HG03565 (cell line): Measurements from ENCODE around the gene TLR4.

Source experiments
- ATAC-seq: cut with Tn5 transposase; IDR thresholded peaks from one replicate; pipeline ENCODE4 v1.9.1; 2021; ENCODE audit warnings: mild to moderate bottlenecking, moderate library complexity; ENCODE audit not compliant: unreplicated experiment

The TLR4 gene

GRCh38 chr9:117709936-117710335 is 5.7 kb downstream of the TLR4 start:
- no peak for ATAC-seq

- no peak for ATAC-seq
Observed at GRCh38 chr9:117714282-117714681, 10.1 kb downstream of the TLR4 start.

DNA sequence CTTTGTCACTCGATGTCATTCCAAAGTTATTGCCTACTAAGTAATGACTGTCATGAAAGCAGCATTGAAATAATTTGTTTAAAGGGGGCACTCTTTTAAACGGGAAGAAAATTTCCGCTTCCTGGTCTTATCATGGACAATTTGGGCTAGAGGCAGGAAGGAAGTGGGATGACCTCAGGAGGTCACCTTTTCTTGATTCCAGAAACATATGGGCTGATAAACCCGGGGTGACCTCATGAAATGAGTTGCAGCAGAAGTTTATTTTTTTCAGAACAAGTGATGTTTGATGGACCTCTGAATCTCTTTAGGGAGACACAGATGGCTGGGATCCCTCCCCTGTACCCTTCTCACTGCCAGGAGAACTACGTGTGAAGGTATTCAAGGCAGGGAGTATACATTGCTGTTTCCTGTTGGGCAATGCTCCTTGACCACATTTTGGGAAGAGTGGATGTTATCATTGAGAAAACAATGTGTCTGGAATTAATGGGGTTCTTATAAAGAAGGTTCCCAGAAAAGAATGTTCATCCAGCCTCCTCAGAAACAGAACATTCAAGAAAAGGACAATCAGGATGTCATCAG is 11.3 kb downstream of the TLR4 start:
- no peak for ATAC-seq

DNA sequence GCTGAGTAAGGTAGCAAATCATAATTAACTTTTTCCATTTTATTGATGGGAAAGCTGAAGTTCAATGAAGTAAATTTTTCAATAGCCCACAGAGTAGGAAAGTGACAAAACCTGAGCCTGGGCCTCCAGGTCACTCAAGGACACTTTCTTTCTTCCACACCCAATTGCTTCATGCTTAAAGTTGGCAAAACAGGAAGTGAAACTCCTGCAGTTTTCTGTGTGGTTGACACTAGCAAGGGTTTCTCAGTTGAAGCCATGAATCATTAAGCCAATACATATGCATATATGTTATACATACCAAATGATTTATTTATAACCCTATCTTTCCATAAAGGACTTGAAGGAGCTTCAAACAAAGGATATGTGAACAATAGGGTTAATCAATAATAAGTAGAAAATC is 13.9 kb downstream of the TLR4 start:
- peak; percentile 100 for ATAC-seq

DNA sequence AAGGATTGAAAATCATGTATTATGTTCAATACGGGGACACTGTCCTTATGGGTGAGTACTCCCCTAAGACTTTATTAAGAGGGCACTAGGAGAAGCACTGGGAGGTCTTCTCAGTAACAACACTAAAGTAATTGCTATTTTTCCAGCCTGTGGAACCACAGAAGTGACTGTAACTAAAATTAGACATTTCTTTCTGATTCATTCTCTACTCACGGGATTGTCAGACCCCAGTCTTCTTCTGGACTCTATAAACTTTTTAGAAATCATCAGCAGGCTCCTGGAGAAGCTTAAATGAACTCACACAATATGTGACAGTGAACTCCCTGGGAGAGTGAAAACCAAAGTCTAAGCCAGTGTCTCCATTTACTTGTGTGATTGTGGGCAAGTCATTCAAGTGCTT is 14.5 kb downstream of the TLR4 start:
- no peak for ATAC-seq

DNA sequence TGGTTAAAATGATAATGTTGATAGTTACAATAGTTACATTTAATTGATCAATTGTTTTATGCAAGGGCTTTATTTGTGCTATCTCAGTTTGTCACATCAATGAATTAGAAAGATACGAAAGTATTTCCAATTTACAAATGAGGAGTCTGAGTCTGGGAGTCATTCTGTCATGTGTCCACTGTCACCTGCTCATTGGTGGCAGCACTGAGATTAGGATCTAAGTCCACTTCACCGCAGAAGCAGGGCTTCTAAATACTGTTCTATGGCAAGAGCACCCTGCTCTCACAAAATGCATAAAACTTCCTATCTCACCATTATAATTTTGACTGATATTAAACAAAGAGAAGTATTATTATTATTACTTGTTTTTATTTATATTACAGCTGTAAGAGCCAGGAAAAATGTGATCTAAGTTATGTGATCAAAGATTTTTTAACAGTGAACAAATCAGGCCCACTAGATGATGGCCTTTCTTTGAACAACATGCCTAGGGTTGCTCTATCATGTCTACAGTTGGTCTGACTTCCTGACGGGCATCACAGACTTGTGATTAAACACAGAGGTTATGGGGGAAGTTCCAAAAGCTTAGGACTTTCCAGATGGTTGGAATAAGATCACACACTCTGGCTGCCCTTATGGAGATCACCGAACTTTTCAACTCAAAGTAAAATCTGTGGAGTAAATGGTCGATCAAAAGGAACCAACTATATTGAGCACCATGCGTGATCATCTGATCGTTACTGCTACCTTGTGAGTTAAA is 15.1 kb downstream of the TLR4 start:
- ATAC-seq: no peak

DNA sequence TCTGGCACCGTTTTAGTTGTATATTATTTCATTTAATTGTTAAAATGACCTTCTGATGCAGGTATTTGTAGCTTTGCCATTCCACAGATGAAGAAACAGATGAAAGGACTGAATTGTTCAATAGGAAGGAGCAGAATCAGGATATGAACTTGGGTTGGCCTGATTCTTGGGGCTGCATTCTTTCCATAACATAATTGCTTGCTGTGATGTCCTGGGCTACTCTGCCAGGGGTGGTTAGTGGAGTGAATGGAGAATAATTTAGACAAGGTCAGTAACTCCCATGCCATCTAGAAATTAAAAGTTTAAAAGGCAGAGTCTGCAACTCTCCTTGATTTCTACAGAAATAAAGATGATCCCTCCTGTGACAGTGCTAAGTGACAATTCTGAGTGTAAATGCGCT is 15.9 kb downstream of the TLR4 start:
- no peak for ATAC-seq

- no peak for ATAC-seq
Observed at GRCh38 chr9:117720555-117720954, 16.4 kb downstream of the TLR4 start.

- no peak for ATAC-seq
Observed at GRCh38 chr9:117720987-117721386, 16.8 kb downstream of the TLR4 start.

- no peak for ATAC-seq
Observed at GRCh38 chr9:117722108-117722761, 18.0 kb downstream of the TLR4 start.

DNA sequence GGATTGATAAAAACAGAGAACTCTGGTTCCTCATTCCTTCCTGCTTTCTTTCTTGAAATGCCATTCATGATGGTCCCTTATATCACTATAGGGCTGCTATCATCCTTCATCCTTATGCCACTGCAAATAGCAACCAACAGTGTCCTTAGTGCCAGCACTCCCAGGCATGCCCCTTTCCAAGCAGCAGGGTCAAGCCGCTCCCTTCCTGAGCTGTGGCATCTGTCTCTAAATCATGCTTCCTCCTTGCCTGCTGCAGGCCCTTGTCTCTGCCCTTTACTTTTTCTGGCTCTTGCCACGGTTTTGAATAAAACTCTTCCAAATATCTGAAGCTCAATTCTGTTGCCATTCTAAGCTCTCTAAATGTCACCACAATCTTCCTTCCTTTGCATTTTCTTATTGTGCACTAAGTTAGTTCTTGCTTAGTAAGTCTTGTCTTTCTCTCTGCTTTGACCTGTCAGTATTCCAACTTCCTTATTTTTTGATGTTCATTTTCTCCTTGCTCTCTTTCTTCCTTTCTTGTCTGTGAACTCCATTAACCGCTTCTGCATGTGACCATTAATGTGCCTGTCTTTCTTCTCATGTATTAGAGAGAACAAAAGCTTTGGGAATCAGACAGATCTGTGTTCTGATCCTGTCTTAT is 19.9 kb downstream of the TLR4 start:
- no peak for ATAC-seq

DNA sequence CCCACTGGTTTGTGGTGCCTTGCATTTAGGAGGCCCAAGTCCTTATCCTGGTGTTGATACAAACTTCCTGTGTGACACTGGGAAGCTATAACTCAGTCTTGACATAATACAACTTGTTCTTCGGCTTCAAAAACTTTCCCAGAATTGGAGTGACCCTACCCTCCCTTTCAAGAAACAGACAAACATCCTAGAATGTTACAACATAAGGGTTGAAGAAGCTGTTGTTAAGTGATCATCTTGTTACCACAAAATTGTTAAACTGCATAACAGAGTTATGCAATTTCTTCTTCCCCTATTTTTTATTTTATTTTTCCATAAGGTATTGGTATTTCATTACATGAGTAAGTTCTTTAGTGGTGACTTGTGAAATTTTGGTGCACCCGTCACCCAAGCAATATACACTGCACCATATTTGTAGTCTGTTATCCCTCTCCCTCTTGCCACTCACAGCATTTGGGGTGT is 21.3 kb downstream of the TLR4 start:
- no peak for ATAC-seq

GRCh38 chr9:117729375-117729774 is 25.2 kb downstream of the TLR4 start:
- ATAC-seq: no peak

GRCh38 chr9:117732494-117732893 is 28.3 kb downstream of the TLR4 start:
- no peak for ATAC-seq

GRCh38 chr9:117733465-117733864 is 29.3 kb downstream of the TLR4 start:
- no peak for ATAC-seq

DNA sequence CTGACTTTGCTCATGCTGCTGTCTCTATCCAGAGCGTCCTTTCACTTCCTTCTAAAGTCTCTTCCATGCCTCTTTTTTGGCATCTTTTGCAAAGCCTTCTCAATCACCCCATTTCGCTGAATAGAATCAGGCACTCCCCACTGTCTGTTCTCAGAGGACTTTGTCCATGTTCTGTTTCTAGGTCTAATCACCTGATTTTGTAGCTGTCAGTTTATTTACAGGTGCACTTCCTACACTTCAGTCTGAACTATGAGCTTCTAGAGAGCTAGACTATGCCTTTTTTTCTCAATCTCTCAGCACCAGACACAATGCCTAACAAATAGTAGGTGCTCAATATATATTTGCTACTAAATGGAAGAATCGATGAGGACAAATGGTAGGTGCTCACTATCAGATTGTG is 29.9 kb downstream of the TLR4 start:
- no peak for ATAC-seq

- ATAC-seq: no peak
Observed at GRCh38 chr9:117734523-117735314, 30.5 kb downstream of the TLR4 start.

- ATAC-seq: no peak
Observed at GRCh38 chr9:117737721-117738226, 33.6 kb downstream of the TLR4 start.

- ATAC-seq: no peak
Observed at GRCh38 chr9:117739206-117739605, 35.0 kb downstream of the TLR4 start.

DNA sequence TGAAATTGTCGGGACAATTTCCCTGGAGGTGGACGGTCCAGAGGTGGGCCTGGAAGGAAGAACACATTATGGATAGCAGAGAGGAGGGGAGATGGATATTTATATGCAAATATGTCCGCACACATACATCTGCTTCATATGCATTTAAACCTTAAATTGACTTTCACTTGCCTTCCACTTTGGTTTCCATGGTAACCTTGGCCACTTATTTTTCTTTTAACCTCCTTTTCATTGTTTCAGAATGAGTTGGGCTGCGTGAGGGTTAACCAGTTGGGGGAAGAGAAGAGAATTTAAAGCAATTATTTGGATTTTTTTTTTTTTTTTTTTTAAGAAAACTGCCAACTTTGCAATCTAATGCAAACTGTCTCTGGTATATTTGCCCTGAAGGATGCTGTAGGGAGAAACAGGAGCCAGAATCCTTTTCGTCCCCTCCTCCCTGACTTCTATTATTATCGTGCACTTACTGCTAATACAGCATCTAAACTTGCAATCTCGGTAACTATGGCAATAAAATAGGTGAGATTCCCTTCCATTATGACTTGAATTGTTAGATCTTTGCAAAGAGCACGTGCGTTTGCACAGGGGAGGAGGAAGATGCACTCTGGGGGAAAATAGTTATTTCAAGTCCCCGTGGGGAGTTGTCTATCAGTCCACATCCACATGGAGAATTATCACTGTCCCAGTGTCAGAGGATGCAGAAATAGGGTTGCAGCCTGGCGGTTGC is 35.6 kb downstream of the TLR4 start:
- ATAC-seq: no peak
